Neuronal stem cell (in vitro differentiated cells): ENCODE data around the gene FOSL2. TPM values are rescaled to one million over a fixed set of nuclear protein-coding genes. Genes with fewer than 3 reads are reported as not detected.

ENCODE experiments used
- DNase-seq: peaks from one replicate; pipeline ENCODE4 v3.0.0-alpha.2; 2013; ENCODE audit warnings: low spot score
- H2AFZ ChIP-seq: one replicate; pipeline ENCODE4 v1.6.1; 2013; ENCODE audit warnings: mild to moderate bottlenecking, low read length, inconsistent platforms
- H2AK5ac ChIP-seq: 2 replicates; pipeline ENCODE4 v1.6.1; 2013; ENCODE audit warnings: low read depth, mild to moderate bottlenecking, inconsistent platforms, low read length, moderate library complexity, mixed read lengths
- H2BK120ac ChIP-seq: 2 replicates; pipeline ENCODE4 v1.6.1; 2013; ENCODE audit warnings: low read depth, mild to moderate bottlenecking, inconsistent platforms, low read length, moderate library complexity, mixed read lengths
- H2BK12ac ChIP-seq: one replicate; pipeline ENCODE4 v1.6.1; 2013; ENCODE audit warnings: low read length, inconsistent platforms
- H2BK15ac ChIP-seq: 2 replicates; pipeline ENCODE4 v1.6.1; 2013; ENCODE audit warnings: mild to moderate bottlenecking, low read length, inconsistent platforms, mixed read lengths
- H2BK5ac ChIP-seq: one replicate; pipeline ENCODE4 v1.6.1; 2013; ENCODE audit warnings: inconsistent platforms, mild to moderate bottlenecking, low read length, moderate library complexity
- H3K14ac ChIP-seq: one replicate; pipeline ENCODE4 v1.6.1; 2013; ENCODE audit warnings: low read length, inconsistent platforms
- H3K18ac ChIP-seq: 2 replicates; pipeline ENCODE4 v1.6.1; 2013; ENCODE audit warnings: low read length, inconsistent platforms
- H3K23ac ChIP-seq: 2 replicates; pipeline ENCODE4 v1.6.1; 2013; ENCODE audit warnings: low read depth, mild to moderate bottlenecking, mixed read lengths, low read length, inconsistent platforms; ENCODE audit not compliant: poor library complexity
- H3K27ac ChIP-seq: replicated peaks from 3 replicates; pipeline ENCODE4 v1.5.1; 2013; ENCODE audit warnings: low read length, inconsistent platforms
- H3K27me3 ChIP-seq, 3 experiments: 2 replicates each; pipeline ENCODE4 v1.6.1; 2013; ENCODE audit warnings: low read length in 3 of 3, mild to moderate bottlenecking in 2 of 3, inconsistent platforms in 1 of 3, low read depth in 1 of 3, mixed read lengths in 1 of 3, moderate library complexity in 1 of 3; ENCODE audit not compliant: control insufficient read depth in 3 of 3, insufficient read depth in 3 of 3
- H3K36me3 ChIP-seq, 2 donors: replicated peaks in 1 of 2; 2 replicates each; pipeline ENCODE4 v1.6.1; 2013; ENCODE audit warnings: low read length in 2 of 2; ENCODE audit not compliant: control insufficient read depth in 2 of 2, insufficient read depth in 2 of 2
- H3K4ac ChIP-seq: 2 replicates; pipeline ENCODE4 v1.6.1; 2013; ENCODE audit warnings: inconsistent platforms, mild to moderate bottlenecking, low read length, moderate library complexity
- H3K4me1 ChIP-seq, 2 donors: 1 replicate in 1 of 2; 2 replicates in 1 of 2; pipeline ENCODE4 v1.6.1; 2013; ENCODE audit warnings: low read length in 2 of 2, low read depth in 1 of 2; ENCODE audit not compliant: control insufficient read depth in 2 of 2, insufficient read depth in 1 of 2
- H3K4me2 ChIP-seq: one replicate; pipeline ENCODE4 v1.6.1; 2013; ENCODE audit warnings: mild to moderate bottlenecking, low read length, inconsistent platforms; ENCODE audit not compliant: insufficient read depth, poor library complexity, severe bottlenecking
- H3K4me3 ChIP-seq, 2 donors: 2 replicates each; pipeline ENCODE4 v1.5.1; 2013; ENCODE audit warnings: low read length in 2 of 2, mild to moderate bottlenecking in 2 of 2, inconsistent platforms in 1 of 2, moderate library complexity in 1 of 2
- H3K79me1 ChIP-seq: one replicate; pipeline ENCODE4 v1.6.1; 2013; ENCODE audit warnings: low read depth, mild to moderate bottlenecking, inconsistent platforms, low read length, moderate library complexity
- H3K9ac ChIP-seq: one replicate; pipeline ENCODE4 v1.6.1; 2013; ENCODE audit warnings: mild to moderate bottlenecking, low read depth, low read length, inconsistent platforms; ENCODE audit not compliant: poor library complexity
- H3K9me3 ChIP-seq, 2 donors: replicated peaks in 1 of 2; 2 replicates each; pipeline versions ENCODE3 to v1.6.1; 2013; ENCODE audit warnings: low read length in 2 of 2, mild to moderate bottlenecking in 2 of 2, inconsistent platforms in 1 of 2, low read depth in 1 of 2, mixed read lengths in 1 of 2, moderate library complexity in 1 of 2; ENCODE audit not compliant: control insufficient read depth in 2 of 2, insufficient read depth in 1 of 2
- H4K8ac ChIP-seq: one replicate; pipeline ENCODE4 v1.6.1; 2013; ENCODE audit warnings: low read depth, mild to moderate bottlenecking, inconsistent platforms, low read length, moderate library complexity
- H4K91ac ChIP-seq: one replicate; pipeline ENCODE4 v1.6.1; 2013; ENCODE audit warnings: low read length, low read depth, mild to moderate bottlenecking, inconsistent platforms; ENCODE audit not compliant: poor library complexity
- WGBS, 2 donors: extraction: QIAGEN DNeasy Blood & Tissue Kit; methylation state at CpG; one replicate each; pipeline ENCODE4 v1.1.7; 2013; ENCODE audit warnings: missing lambda C conversion rate in 2 of 2, mixed read lengths in 1 of 2; ENCODE audit not compliant: insufficient read length in 2 of 2, insufficient replicate concordance in 1 of 2; ENCODE audit errors: extremely low coverage in 2 of 2; 5-methylcytosine and 5-hydroxymethylcytosine counted together
- polyA plus RNA-seq, 2 experiments: library from polyadenylated mRNA; stranded (reverse); fragments of 200-250 nt; gene quantifications; one replicate each; pipeline ENCODE4 v1.2.3, GENCODE V29; 2013

The FOSL2 gene
- 6.6 TPM for polyA plus RNA-seq (2013, experiment 1 of 2)
- polyA plus RNA-seq (2013, experiment 2 of 2) = 6.6 TPM

DNA sequence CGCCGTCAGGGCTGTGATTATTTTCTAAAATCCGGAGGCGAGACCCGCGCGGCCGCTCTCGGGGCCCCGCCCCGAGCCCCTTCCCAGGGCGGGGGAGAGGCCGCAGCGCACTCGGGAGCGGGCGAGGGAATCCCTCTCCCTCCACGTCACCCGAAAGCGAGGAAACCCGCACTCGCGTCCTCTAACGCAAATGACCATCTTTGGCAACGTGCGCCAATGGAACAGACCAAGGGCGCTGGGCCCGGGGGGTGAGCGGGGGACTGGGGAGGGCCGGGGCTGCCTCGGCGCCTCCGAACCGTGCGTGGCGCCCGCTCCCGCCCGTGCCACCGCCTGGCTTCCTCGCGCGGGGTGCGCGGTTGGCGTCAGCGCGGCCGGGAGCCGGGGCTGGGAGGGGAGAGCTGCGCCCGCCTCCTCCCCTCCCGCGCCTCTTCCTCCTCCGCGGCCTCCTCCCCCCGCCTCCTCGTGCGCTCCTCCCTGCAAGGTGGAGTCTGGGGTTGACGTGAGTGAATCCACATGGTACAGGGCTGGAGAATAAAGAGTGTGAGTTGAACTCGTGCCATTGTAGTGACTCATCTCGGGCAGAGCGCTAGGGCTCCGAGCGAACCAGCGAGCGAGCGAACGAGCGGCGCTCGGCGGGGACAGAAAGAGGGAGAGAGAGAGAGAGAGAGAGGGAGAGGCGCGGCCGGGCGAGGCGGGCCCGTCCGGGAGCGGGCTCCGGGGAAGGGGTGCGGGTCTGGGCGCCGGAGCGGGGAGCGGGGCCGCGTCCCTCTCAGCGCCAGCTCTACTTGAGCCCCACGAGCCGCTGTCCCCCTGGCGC is at the start of gene FOSL2:
Gene FOSL2, plus strand, starts transcription at position 562 of the 817 bp plus-strand sequence. CDS start 863 bp downstream, outside the sequence.
- Histone ChIP-seq H2AFZ (peak within 1 kb of the TSS; percentile 95), H3K9me3 (no peaks in the 10 kb centered on the region), H3K27ac (peak within 1 kb of the TSS; percentile 92), H2BK120ac (no peak within 1 kb of the TSS), H3K18ac (peak within 1 kb of the TSS; percentile 92), H3K4ac (no peak within 1 kb of the TSS), H3K36me3 (no peaks in the 10 kb centered on the region), H2BK12ac (no peak within 1 kb of the TSS), H3K27me3 (no peaks in the 10 kb centered on the region), H2BK15ac (peak within 1 kb of the TSS; percentile 65), H3K23ac (peak within 1 kb of the TSS; percentile 14), H3K14ac (peak within 1 kb of the TSS; percentile 90), H4K8ac (no peak within 1 kb of the TSS), H4K91ac (no peak within 1 kb of the TSS), H3K9ac (peak within 1 kb of the TSS; percentile 82), H2AK5ac (no peak within 1 kb of the TSS), H3K79me1 (peaks cover 4% of the 10 kb centered on the region), H3K4me3 (peak within 1 kb of the TSS; percentile 68 to 94), H2BK5ac (no peak within 1 kb of the TSS), H3K4me1 (peaks cover 26 to 37% of the 10 kb centered on the region in 2 donors), H3K4me2 (peak within 1 kb of the TSS; percentile 88)
- DNase-seq = peak; percentile 94
- WGBS, 2 donors = no CpG with 5 or more reads among the region's 93 CpGs

DNA sequence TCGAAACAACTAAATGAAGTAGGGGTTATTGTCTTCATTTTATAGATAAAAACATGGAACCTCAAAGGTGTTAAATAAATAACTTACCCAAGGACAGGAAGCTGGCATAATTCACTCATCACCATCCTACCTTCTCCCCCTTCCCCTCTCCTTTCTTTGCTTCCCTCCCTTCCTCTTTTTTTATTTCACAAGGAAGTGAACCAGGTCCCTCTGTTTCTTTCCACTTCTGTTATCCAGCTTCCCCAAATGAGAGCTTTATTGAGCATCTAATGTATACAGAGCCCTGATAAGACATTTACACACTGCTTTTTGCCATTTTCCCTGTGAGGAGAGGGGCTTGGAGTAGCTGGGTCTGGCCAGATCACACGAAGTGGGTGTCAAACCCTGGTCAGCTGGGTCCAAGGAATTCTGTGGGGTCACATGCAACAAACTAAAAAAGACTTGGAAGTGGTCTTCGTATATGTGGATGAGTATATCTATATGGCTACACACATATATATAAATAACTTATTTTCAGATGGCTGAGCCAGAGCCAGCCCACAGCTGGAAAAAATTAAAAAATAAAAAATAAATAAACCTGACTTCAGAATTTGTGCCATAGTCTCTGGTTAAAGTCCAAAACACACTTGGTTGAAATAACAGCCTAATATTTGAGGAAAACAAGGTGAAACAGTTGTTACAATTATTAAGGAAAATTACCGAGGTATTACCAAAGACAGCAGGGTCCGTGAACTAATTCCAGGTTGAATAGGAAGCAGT is 49.3 kb upstream of the FOSL2 start:
- no peak overlapping the region for H3K23ac ChIP-seq
- no peak overlapping the region for H3K9ac ChIP-seq
- H3K4me1 ChIP-seq = peaks cover 21 to 23% of the 10 kb centered on the region in 2 donors
- no peak overlapping the region for H3K4me2 ChIP-seq
- H2BK15ac ChIP-seq = no peak overlapping the region
- no peak overlapping the region for H2AFZ ChIP-seq
- no peak overlapping the region for H3K4me3 ChIP-seq
- no CpG with 5 or more reads among the region's 5 CpGs for WGBS, 2 donors
- H2BK120ac ChIP-seq = no peak overlapping the region
- H2AK5ac ChIP-seq = no peak overlapping the region
- H3K27me3 ChIP-seq = no peaks in the 10 kb centered on the region
- no peak overlapping the region for H4K8ac ChIP-seq
- peaks cover 0 to 5% of the 10 kb centered on the region in 2 donors for H3K36me3 ChIP-seq
- H3K18ac ChIP-seq = no peak overlapping the region
- no peak overlapping the region for H2BK12ac ChIP-seq
- H3K9me3 ChIP-seq = peaks cover 0 to 4% of the 10 kb centered on the region in 2 donors
- no peak overlapping the region for H2BK5ac ChIP-seq
- H4K91ac ChIP-seq = no peak overlapping the region
- H3K79me1 ChIP-seq = no peaks in the 10 kb centered on the region
- no peak overlapping the region for H3K27ac ChIP-seq
- H3K14ac ChIP-seq = no peak overlapping the region
- H3K4ac ChIP-seq = no peak overlapping the region
- no peak for DNase-seq

DNA sequence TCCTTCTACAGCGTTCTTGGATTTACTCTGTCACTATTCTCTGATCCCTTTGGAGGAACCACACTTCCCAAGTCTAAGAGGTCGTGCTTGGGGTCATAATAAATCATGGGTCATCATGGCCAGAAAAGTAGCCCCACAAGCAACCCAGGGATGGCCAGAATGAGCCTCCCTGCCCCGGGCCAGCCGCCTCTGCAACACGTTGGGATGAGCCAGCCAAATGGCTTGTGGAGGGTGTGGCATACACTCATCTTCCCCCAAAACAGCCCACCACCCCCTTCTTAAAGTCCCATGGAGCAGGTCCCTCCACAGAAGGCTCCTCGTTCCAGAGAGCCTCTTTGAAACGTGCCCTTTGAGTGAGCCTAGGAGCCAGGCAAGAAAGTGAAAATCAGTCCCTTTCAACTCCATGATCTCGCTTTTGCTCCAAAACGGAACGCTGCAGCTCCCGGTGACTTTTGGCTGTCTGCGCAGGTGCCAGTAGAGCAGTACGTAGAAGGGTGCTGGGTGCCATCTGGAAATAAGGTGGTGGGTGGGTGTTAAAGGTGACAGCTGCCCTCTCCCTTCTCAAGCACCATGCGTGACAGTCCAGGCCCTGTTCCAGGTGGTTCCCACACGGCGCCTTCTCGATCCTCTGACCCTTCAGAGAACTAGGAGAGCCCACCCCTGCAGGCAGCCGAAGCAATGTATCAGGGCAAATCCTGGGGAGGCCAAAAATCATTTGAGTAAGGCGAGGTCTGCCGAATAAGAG is 48.5 kb upstream of the FOSL2 start:
- peaks cover 0 to 5% of the 10 kb centered on the region in 2 donors for H3K36me3 ChIP-seq
- peak overlapping the region; percentile 4 for H3K18ac ChIP-seq
- H3K4ac ChIP-seq = no peak overlapping the region
- H3K14ac ChIP-seq = no peak overlapping the region
- peak overlapping the region; percentile 95 for H2BK15ac ChIP-seq
- H3K27ac ChIP-seq = no peak overlapping the region
- H2BK5ac ChIP-seq = no peak overlapping the region
- no peaks in the 10 kb centered on the region for H3K79me1 ChIP-seq
- no peak for DNase-seq
- no peak overlapping the region for H4K91ac ChIP-seq
- H2BK12ac ChIP-seq = peak overlapping the region; percentile 33
- H2AFZ ChIP-seq = no peak overlapping the region
- peaks cover 0 to 4% of the 10 kb centered on the region in 2 donors for H3K9me3 ChIP-seq
- H2BK120ac ChIP-seq = no peak overlapping the region
- no peak overlapping the region for H3K9ac ChIP-seq
- no peak overlapping the region for H3K23ac ChIP-seq
- no peak overlapping the region for H4K8ac ChIP-seq
- no peak overlapping the region for H3K4me2 ChIP-seq
- peaks cover 14 to 16% of the 10 kb centered on the region in 2 donors for H3K4me1 ChIP-seq
- H3K4me3 ChIP-seq = no peak overlapping the region
- H3K27me3 ChIP-seq = no peaks in the 10 kb centered on the region
- H2AK5ac ChIP-seq = peak overlapping the region; percentile 76
- WGBS, 2 donors = no CpG with 5 or more reads among the region's 20 CpGs
